Loucy (cell line): ENCODE data around the gene UBP1.
A peak's percentile ranks its signal among the peaks of the same experiment; 100 is the strongest.
"Not testable (repeated sequence)": the region's sequence is repeated elsewhere in the genome, so short reads cannot be mapped to it uniquely, and the experiment has no call there.

Experiments used
- H2AFZ ChIP-seq: fragments of 200-600 bp; sonication (generic); 2 replicates; pipeline ENCODE4 v1.6.0; 2016; ENCODE audit warnings: antibody characterized with exemption, mild to moderate bottlenecking, low read length, moderate library complexity
- H3F3A ChIP-seq: fragments of 200-600 bp; 2 replicates; pipeline ENCODE4 v1.6.0; 2016; ENCODE audit warnings: antibody characterized with exemption, low read depth, mild to moderate bottlenecking
- H3K27me3 ChIP-seq: fragments of 200-600 bp; sonication (generic); 2 replicates; pipeline ENCODE4 v1.6.1; 2014; ENCODE audit warnings: low read length, mild to moderate bottlenecking; ENCODE audit not compliant: insufficient read depth, poor library complexity, severe bottlenecking
- H3K36me3 ChIP-seq: fragments of 200-600 bp; sonication (generic); 2 replicates; pipeline ENCODE4 v1.6.1; 2016; ENCODE audit warnings: low read length; ENCODE audit not compliant: insufficient read depth
- H3K4me1 ChIP-seq: fragments of 200-600 bp; sonication (generic); 2 replicates; pipeline ENCODE4 v1.5.1; 2014; ENCODE audit warnings: low read length, mild to moderate bottlenecking; ENCODE audit not compliant: insufficient read depth, poor library complexity, severe bottlenecking
- H3K4me2 ChIP-seq: fragments of 200-600 bp; sonication (generic); 2 replicates; pipeline ENCODE4 v1.6.0; 2014; ENCODE audit warnings: antibody characterized with exemption, low read length, low read depth, mild to moderate bottlenecking; ENCODE audit not compliant: poor library complexity, severe bottlenecking
- H3K4me3 ChIP-seq: fragments of 200-600 bp; sonication (generic); 2 replicates; pipeline ENCODE4 v1.5.1; 2014; ENCODE audit warnings: low read length, mild to moderate bottlenecking, mixed read lengths; ENCODE audit not compliant: poor library complexity, severe bottlenecking
- H3K79me2 ChIP-seq: fragments of 200-600 bp; sonication (generic); 2 replicates; pipeline ENCODE4 v1.6.1; 2014; ENCODE audit warnings: low read length; ENCODE audit not compliant: insufficient read depth
- H3K9ac ChIP-seq: fragments of 200-600 bp; sonication (generic); 2 replicates; pipeline ENCODE4 v1.6.0; 2014; ENCODE audit warnings: mild to moderate bottlenecking, low read depth, low read length, moderate library complexity; ENCODE audit not compliant: poor library complexity, severe bottlenecking
- H3K9me2 ChIP-seq: fragments of 200-600 bp; sonication (generic); replicated peaks from 2 replicates; pipeline ENCODE4 v1.6.1; 2016; ENCODE audit warnings: low read depth, low read length, mixed read lengths
- H3K9me3 ChIP-seq: fragments of 200-600 bp; sonication (generic); 2 replicates; pipeline ENCODE4 v1.6.1; 2014; ENCODE audit warnings: mild to moderate bottlenecking, antibody characterized with exemption, low read length, low read depth; ENCODE audit not compliant: insufficient read depth
- H4K20me1 ChIP-seq: fragments of 200-600 bp; sonication (generic); 2 replicates; pipeline ENCODE4 v1.6.0; 2014; ENCODE audit warnings: antibody characterized with exemption, low read length, mild to moderate bottlenecking; ENCODE audit not compliant: insufficient read depth, poor library complexity, severe bottlenecking
- EZH2phosphoT487 ChIP-seq: fragments of 200-600 bp; IDR thresholded peaks from 2 replicates; pipeline ENCODE4 v1.6.1; 2018; ENCODE audit warnings: antibody characterized with exemption, mild to moderate bottlenecking, moderate library complexity, borderline replicate concordance
- TF ChIP-seq, protein P1 (sequence below): fragments of 200-600 bp; sonication (generic); conservative IDR thresholded peaks from 2 replicates; pipeline ENCODE4 v1.5.1; 2014; ENCODE audit warnings: mild to moderate bottlenecking, antibody characterized with exemption, low read length

The UBP1 gene

DNA sequence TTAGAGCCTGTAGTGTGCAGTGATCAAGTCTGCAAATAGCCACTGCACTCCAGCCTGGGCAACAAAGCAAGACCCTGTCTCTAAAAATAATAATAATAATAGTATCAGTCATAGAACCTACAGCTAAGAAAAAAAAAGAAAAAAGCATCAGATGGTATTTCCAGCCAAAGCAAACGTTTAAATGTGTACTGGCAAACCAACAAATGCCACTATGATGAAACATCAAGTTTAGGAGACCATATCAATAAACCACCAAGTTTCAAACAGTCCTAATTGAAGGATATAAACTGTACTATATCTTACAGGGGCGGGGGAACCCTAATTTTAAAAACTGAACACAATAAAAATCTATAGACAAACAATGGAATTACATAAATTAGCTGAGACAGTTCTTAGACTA, 6.4 kb downstream of the UBP1 start:
- TF ChIP-seq EZH2phosphoT487: no peak
- TF ChIP-seq, protein P1, sequence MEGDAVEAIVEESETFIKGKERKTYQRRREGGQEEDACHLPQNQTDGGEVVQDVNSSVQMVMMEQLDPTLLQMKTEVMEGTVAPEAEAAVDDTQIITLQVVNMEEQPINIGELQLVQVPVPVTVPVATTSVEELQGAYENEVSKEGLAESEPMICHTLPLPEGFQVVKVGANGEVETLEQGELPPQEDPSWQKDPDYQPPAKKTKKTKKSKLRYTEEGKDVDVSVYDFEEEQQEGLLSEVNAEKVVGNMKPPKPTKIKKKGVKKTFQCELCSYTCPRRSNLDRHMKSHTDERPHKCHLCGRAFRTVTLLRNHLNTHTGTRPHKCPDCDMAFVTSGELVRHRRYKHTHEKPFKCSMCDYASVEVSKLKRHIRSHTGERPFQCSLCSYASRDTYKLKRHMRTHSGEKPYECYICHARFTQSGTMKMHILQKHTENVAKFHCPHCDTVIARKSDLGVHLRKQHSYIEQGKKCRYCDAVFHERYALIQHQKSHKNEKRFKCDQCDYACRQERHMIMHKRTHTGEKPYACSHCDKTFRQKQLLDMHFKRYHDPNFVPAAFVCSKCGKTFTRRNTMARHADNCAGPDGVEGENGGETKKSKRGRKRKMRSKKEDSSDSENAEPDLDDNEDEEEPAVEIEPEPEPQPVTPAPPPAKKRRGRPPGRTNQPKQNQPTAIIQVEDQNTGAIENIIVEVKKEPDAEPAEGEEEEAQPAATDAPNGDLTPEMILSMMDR: no peak
- Histone ChIP-seq H2AFZ (no peak overlapping the region), H3K36me3 (no peaks in the 10 kb centered on the region), H3F3A (no peaks in the 10 kb centered on the region), H3K4me2 (peak overlapping the region; percentile 94), H3K79me2 (peaks cover 100% of the 10 kb centered on the region), H4K20me1 (peaks cover 93% of the 10 kb centered on the region), H3K4me3 (no peak overlapping the region), H3K4me1 (peaks cover 59% of the 10 kb centered on the region), H3K9me3 (no peaks in the 10 kb centered on the region), H3K9me2 (no peaks in the 10 kb centered on the region), H3K9ac (no peak overlapping the region), H3K27me3 (no peaks in the 10 kb centered on the region)

DNA sequence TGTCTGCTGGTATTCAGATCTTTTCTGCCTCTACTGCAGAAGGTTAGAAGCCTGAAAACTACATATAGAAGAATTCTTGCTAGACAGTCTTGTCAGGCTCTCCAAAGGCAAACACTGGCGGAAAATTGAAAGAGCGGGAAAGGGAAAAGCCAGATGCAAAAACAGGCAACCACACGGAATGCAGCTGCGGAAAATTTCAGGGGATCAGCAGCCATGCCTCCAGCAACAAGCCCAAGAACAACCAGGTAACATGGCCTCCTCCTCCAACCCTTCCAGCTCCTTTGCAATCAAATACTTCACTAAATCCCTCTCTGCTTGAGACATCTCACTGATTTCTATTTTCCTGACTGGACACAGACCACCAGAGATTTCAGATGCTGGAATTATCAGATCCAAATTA, 9.6 kb downstream of the UBP1 start:
- H4K20me1 ChIP-seq: peaks cover 84% of the 10 kb centered on the region
- TF ChIP-seq, protein P1: no peak
- no peak for TF ChIP-seq EZH2phosphoT487
- H3K9me2 ChIP-seq: no peaks in the 10 kb centered on the region
- peak overlapping the region; percentile 42 for H3K4me2 ChIP-seq
- no peaks in the 10 kb centered on the region for H3K9me3 ChIP-seq
- H3K4me1 ChIP-seq: peaks cover 28% of the 10 kb centered on the region
- H3K36me3 ChIP-seq: no peaks in the 10 kb centered on the region
- H3K27me3 ChIP-seq: no peaks in the 10 kb centered on the region
- H3K4me3 ChIP-seq: no peak overlapping the region
- no peaks in the 10 kb centered on the region for H3F3A ChIP-seq
- no peak overlapping the region for H2AFZ ChIP-seq
- H3K79me2 ChIP-seq: peaks cover 97% of the 10 kb centered on the region
- peak overlapping the region; percentile 21 for H3K9ac ChIP-seq

DNA sequence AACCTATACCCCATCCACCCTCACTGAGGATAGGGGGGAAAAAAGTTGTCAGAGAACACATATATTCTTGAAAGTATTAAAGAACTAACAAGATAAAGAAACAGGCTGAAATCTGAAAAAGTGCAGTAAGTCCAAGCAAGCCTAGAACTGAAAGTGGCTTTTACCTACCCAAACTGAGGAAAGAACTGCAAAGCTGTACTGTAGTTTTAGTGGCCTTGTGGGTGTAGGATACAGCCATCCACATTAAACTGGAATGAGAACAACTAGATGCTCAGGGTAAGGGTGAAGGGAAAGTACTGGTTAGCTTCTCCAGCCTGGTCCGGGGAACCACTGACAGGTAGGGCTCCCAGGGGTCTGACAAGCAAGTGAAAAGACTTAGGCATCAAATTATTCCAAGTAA, 10.1 kb downstream of the UBP1 start:
- Histone ChIP-seq H3K4me3 (peak overlapping the region; percentile 8), H2AFZ (no peak overlapping the region), H3K9me3 (no peaks in the 10 kb centered on the region), H3K79me2 (peaks cover 97% of the 10 kb centered on the region), H3F3A (no peaks in the 10 kb centered on the region), H3K36me3 (peaks cover 4% of the 10 kb centered on the region; the same call in 1 of the 2 replicates), H4K20me1 (peaks cover 79% of the 10 kb centered on the region), H3K9me2 (no peaks in the 10 kb centered on the region), H3K9ac (peak overlapping the region; percentile 21), H3K4me2 (peak overlapping the region; percentile 42), H3K4me1 (peaks cover 24% of the 10 kb centered on the region), H3K27me3 (no peaks in the 10 kb centered on the region)
- TF ChIP-seq, protein P1: no peak
- no peak for TF ChIP-seq EZH2phosphoT487

DNA sequence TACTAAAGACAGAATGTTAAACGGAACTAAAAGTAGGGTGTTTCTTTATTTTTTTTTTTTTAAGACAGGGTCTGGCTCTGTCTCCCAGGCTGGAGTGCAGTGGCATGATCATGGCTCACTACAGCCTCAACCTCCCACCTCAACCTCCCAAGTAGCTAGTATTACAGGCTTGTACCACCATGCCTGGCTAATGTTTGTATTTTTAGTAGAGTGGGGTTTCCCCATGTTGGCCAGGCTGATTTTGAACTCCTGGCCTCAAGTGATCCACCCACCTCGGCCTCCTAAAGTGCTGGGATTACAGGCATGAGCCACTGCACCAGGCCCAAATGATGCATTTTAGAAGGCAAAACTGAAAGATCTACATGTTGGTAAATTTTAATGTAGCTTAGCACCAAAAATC, 10.9 kb downstream of the UBP1 start:
- Histone ChIP-seq H3K36me3 (peaks cover 12% of the 10 kb centered on the region; the same call in 1 of the 2 replicates), H3K4me1 (peaks cover 24% of the 10 kb centered on the region), H3K79me2 (peaks cover 96% of the 10 kb centered on the region), H4K20me1 (peaks cover 74% of the 10 kb centered on the region)
- not testable (repeated sequence) for H3K9ac ChIP-seq, H2AFZ ChIP-seq, H3K9me3 ChIP-seq, H3K4me2 ChIP-seq, H3F3A ChIP-seq, H3K27me3 ChIP-seq, H3K9me2 ChIP-seq, H3K4me3 ChIP-seq
